Thyroid gland (tissue), 4 donors: ENCODE measurements around the gene BANP.

ENCODE experiments used
- CTCF ChIP-seq, 6 experiments: fragments of 200-600 bp in 3 of 6; fragments of 450-650 bp in 3 of 6; sonication (generic) in 3 of 6; IDR thresholded peaks; one replicate each; pipeline ENCODE4 v1.5.1; 2016 to 2019; ENCODE audit warnings: antibody characterized with exemption in 6 of 6, mild to moderate bottlenecking in 2 of 6, inconsistent platforms in 1 of 6, moderate library complexity in 1 of 6
- POLR2A ChIP-seq, 2 donors: fragments of 450-650 bp; IDR thresholded peaks; one replicate each; pipeline ENCODE4 v1.6.1; 2017; ENCODE audit warnings: antibody characterized with exemption in 2 of 2, mild to moderate bottlenecking in 2 of 2, moderate library complexity in 1 of 2

- no peak for TF ChIP-seq POLR2A (IDR thresholded peaks at IDR 0.05)
- no peak for TF ChIP-seq CTCF (IDR thresholded peaks at IDR 0.05)
These were observed 151.8 kb downstream of the BANP start for GRCh38 chr16:88103011-88103410.
